Neural cell (in vitro differentiated cells): ENCODE results near the gene SH3PXD2B.

Experiments used
- EP300 ChIP-seq: fragments of 450-650 bp; conservative IDR thresholded peaks from 2 replicates; pipeline ENCODE4 v1.6.1; 2014; ENCODE audit warnings: antibody characterized with exemption, mild to moderate bottlenecking, moderate library complexity; ENCODE audit not compliant: poor library complexity, severe bottlenecking
- EZH2 ChIP-seq: fragments of 200-600, 300-800 bp; shearing (Covaris generic), sonication (generic); IDR thresholded peaks from 2 replicates; pipeline ENCODE4 v1.6.1; 2014; ENCODE audit warnings: antibody characterized with exemption, low read length, borderline replicate concordance, mild to moderate bottlenecking; ENCODE audit not compliant: insufficient read depth, poor library complexity, severe bottlenecking
- MXI1 ChIP-seq: fragments of 450-650 bp; conservative IDR thresholded peaks from 2 replicates; pipeline ENCODE4 v1.6.1; 2014; ENCODE audit warnings: antibody characterized with exemption, mild to moderate bottlenecking; ENCODE audit not compliant: poor library complexity, severe bottlenecking
- POLR2AphosphoS5 ChIP-seq: IDR thresholded peaks from 2 replicates; pipeline ENCODE4 v1.6.1; 2012
- RAD21 ChIP-seq: fragments of 450-650 bp; conservative IDR thresholded peaks from 2 replicates; pipeline ENCODE4 v1.6.1; 2014; ENCODE audit warnings: antibody characterized with exemption, mild to moderate bottlenecking, moderate library complexity
- SMC3 ChIP-seq: fragments of 450-650 bp; conservative IDR thresholded peaks from 2 replicates; pipeline ENCODE4 v1.6.1; 2014; ENCODE audit warnings: antibody characterized with exemption, mild to moderate bottlenecking, moderate library complexity; ENCODE audit not compliant: poor library complexity
- TAF1 ChIP-seq: IDR thresholded peaks from 2 replicates; pipeline ENCODE4 v1.6.1; 2012; ENCODE audit warnings: low read depth
- TF ChIP-seq, protein P1 (sequence below): fragments of 450-650 bp; IDR thresholded peaks from 2 replicates; pipeline ENCODE4 v1.5.1; 2014; ENCODE audit warnings: antibody characterized with exemption, mild to moderate bottlenecking, moderate library complexity; ENCODE audit not compliant: poor library complexity, severe bottlenecking
- TF ChIP-seq, protein P2 (sequence below): IDR thresholded peaks from 2 replicates; pipeline ENCODE4 v1.6.1; 2012; ENCODE audit warnings: borderline replicate concordance

DNA sequence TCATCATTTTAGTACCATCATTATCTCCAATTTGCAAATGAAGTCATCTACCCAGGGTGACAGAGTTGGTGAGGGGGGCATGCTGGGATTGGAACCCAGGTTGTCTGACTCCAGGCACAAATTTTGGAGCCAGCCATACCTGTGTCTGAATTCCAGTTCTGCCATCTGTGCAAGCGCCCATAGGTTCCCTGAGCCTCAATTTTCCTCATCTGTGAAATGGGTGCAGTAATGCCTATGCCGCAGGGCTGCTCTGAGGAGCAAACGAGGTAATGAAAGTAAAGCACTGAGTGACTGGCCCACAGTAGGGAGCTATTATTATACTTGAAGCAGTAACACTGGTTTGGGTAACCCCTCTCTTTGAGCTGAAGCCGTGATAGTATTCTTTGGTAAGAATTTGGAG, 49.6 kb downstream of the SH3PXD2B start:
- TF ChIP-seq, protein P1, sequence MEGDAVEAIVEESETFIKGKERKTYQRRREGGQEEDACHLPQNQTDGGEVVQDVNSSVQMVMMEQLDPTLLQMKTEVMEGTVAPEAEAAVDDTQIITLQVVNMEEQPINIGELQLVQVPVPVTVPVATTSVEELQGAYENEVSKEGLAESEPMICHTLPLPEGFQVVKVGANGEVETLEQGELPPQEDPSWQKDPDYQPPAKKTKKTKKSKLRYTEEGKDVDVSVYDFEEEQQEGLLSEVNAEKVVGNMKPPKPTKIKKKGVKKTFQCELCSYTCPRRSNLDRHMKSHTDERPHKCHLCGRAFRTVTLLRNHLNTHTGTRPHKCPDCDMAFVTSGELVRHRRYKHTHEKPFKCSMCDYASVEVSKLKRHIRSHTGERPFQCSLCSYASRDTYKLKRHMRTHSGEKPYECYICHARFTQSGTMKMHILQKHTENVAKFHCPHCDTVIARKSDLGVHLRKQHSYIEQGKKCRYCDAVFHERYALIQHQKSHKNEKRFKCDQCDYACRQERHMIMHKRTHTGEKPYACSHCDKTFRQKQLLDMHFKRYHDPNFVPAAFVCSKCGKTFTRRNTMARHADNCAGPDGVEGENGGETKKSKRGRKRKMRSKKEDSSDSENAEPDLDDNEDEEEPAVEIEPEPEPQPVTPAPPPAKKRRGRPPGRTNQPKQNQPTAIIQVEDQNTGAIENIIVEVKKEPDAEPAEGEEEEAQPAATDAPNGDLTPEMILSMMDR = no peak
- TF ChIP-seq EZH2 (no peak), EP300 (no peak), TAF1 (no peak), SMC3 (no peak), POLR2AphosphoS5 (no peak), MXI1 (no peak), RAD21 (no peak)
- TF ChIP-seq, protein P2, sequence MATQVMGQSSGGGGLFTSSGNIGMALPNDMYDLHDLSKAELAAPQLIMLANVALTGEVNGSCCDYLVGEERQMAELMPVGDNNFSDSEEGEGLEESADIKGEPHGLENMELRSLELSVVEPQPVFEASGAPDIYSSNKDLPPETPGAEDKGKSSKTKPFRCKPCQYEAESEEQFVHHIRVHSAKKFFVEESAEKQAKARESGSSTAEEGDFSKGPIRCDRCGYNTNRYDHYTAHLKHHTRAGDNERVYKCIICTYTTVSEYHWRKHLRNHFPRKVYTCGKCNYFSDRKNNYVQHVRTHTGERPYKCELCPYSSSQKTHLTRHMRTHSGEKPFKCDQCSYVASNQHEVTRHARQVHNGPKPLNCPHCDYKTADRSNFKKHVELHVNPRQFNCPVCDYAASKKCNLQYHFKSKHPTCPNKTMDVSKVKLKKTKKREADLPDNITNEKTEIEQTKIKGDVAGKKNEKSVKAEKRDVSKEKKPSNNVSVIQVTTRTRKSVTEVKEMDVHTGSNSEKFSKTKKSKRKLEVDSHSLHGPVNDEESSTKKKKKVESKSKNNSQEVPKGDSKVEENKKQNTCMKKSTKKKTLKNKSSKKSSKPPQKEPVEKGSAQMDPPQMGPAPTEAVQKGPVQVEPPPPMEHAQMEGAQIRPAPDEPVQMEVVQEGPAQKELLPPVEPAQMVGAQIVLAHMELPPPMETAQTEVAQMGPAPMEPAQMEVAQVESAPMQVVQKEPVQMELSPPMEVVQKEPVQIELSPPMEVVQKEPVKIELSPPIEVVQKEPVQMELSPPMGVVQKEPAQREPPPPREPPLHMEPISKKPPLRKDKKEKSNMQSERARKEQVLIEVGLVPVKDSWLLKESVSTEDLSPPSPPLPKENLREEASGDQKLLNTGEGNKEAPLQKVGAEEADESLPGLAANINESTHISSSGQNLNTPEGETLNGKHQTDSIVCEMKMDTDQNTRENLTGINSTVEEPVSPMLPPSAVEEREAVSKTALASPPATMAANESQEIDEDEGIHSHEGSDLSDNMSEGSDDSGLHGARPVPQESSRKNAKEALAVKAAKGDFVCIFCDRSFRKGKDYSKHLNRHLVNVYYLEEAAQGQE = no peak
